NCI-H2227 treated with DMSO at 0.1 percent for 48 hours (cell line): ENCODE data around the gene MACROD2.
"Not testable (repeated sequence)": the region's sequence is repeated elsewhere in the genome, so short reads cannot be mapped to it uniquely, and the experiment has no call there.

Source experiments
- DNase-seq: peaks from one replicate; lab custom pipeline; 2025; lab: John Stamatoyannopoulos, UW

The MACROD2 gene

GRCh38 chr20:14992153-14992552 lies 996.8 kb downstream of the MACROD2 start:
- no peak for DNase-seq

GRCh38 chr20:14992961-14993360 lies 997.6 kb downstream of the MACROD2 start:
- DNase-seq: peak; percentile 70

GRCh38 chr20:14996883-14997672 lies 1001.8 kb downstream of the MACROD2 start:
- DNase-seq: no peak

GRCh38 chr20:14997791-14998190 lies 1002.5 kb downstream of the MACROD2 start:
- no peak for DNase-seq

GRCh38 chr20:15005300-15005986 lies 1010.1 kb downstream of the MACROD2 start:
- no peak for DNase-seq

- no peak for DNase-seq
These were observed 1016.3 kb downstream of the MACROD2 start for GRCh38 chr20:15011631-15012030.

- no peak for DNase-seq
These were observed 1017.2 kb downstream of the MACROD2 start for GRCh38 chr20:15012566-15012965.

GRCh38 chr20:15016875-15017274 lies 1021.6 kb downstream of the MACROD2 start:
- DNase-seq: not testable (repeated sequence)

- no peak for DNase-seq
These were observed 1023.6 kb downstream of the MACROD2 start for GRCh38 chr20:15018966-15019365.

- no peak for DNase-seq
These were observed 1025.5 kb downstream of the MACROD2 start for GRCh38 chr20:15020845-15021244.

GRCh38 chr20:15022921-15023320 lies 1027.6 kb downstream of the MACROD2 start:
- DNase-seq: no peak

- no peak for DNase-seq
These were observed 1031.4 kb downstream of the MACROD2 start for GRCh38 chr20:15026759-15027158.

- DNase-seq: no peak
These were observed 1035.5 kb downstream of the MACROD2 start for GRCh38 chr20:15030826-15031225.

GRCh38 chr20:15031546-15032351 lies 1036.4 kb downstream of the MACROD2 start:
- no peak for DNase-seq

GRCh38 chr20:15032352-15032622 lies 1037.0 kb downstream of the MACROD2 start:
- no peak for DNase-seq

GRCh38 chr20:15033269-15033668 lies 1038.0 kb downstream of the MACROD2 start:
- DNase-seq: peak; percentile 9

- DNase-seq: no peak
These were observed 1038.6 kb downstream of the MACROD2 start for GRCh38 chr20:15033891-15034290.

GRCh38 chr20:15036948-15037347 lies 1041.6 kb downstream of the MACROD2 start:
- DNase-seq: no peak

GRCh38 chr20:15039088-15039752 lies 1043.9 kb downstream of the MACROD2 start:
- no peak for DNase-seq

GRCh38 chr20:15042723-15043122 lies 1047.4 kb downstream of the MACROD2 start:
- no peak for DNase-seq

- DNase-seq: no peak
These were observed 1049.9 kb downstream of the MACROD2 start for GRCh38 chr20:15045246-15045645.

- no peak for DNase-seq
These were observed 1051.7 kb downstream of the MACROD2 start for GRCh38 chr20:15047042-15047441.
